ENCODE data around the gene HES1.
"Not testable (repeated sequence)": the region's sequence is repeated elsewhere in the genome, so short reads cannot be mapped to it uniquely, and the experiment has no call there.

Gene HES1

GRCh38 chr3:194135806-194136518 is at the start of gene HES1:
TSS of gene HES1 (plus strand) at chr3:194136148. CDS start at chr3:194136381, 233 bp downstream.
- no peak for DNase-seq

- DNase-seq = no peak
Measured at GRCh38 chr3:194086388-194087075, 49.4 kb upstream of the HES1 start.

- no peak for DNase-seq
Measured at GRCh38 chr3:194087280-194087679, 48.7 kb upstream of the HES1 start.

GRCh38 chr3:194087995-194088855 is 47.7 kb upstream of the HES1 start:
- DNase-seq = no peak

- no peak for DNase-seq
Measured at GRCh38 chr3:194089357-194090177, 46.4 kb upstream of the HES1 start.

GRCh38 chr3:194090178-194090555 is 45.8 kb upstream of the HES1 start:
- DNase-seq = not testable (repeated sequence)

- no peak for DNase-seq
Measured at GRCh38 chr3:194090716-194091115, 45.2 kb upstream of the HES1 start.

GRCh38 chr3:194091141-194091540 is 44.8 kb upstream of the HES1 start:
- DNase-seq = no peak

GRCh38 chr3:194091897-194092296 is 44.1 kb upstream of the HES1 start:
- DNase-seq = not testable (repeated sequence)

- no peak for DNase-seq
Measured at GRCh38 chr3:194092881-194093301, 43.1 kb upstream of the HES1 start.

GRCh38 chr3:194093842-194094241 is 42.1 kb upstream of the HES1 start:
- DNase-seq = no peak

GRCh38 chr3:194095464-194095863 is 40.5 kb upstream of the HES1 start:
- DNase-seq = no peak

- DNase-seq = no peak
Measured at GRCh38 chr3:194095902-194096301, 40.0 kb upstream of the HES1 start.

GRCh38 chr3:194097141-194097882 is 38.6 kb upstream of the HES1 start:
- DNase-seq = no peak

GRCh38 chr3:194098081-194098842 is 37.7 kb upstream of the HES1 start:
- no peak for DNase-seq

GRCh38 chr3:194098843-194099183 is 37.1 kb upstream of the HES1 start:
- DNase-seq = no peak

GRCh38 chr3:194099215-194099614 is 36.7 kb upstream of the HES1 start:
- no peak for DNase-seq

- DNase-seq = no peak
Measured at GRCh38 chr3:194100856-194101390, 35.0 kb upstream of the HES1 start.

GRCh38 chr3:194101592-194102432 is 34.1 kb upstream of the HES1 start:
- DNase-seq = no peak

GRCh38 chr3:194102436-194102835 is 33.5 kb upstream of the HES1 start:
- no peak for DNase-seq
